ENCODE measurements around the gene LCAT. TPM values are rescaled to one million over a fixed set of nuclear protein-coding genes. Genes with fewer than 3 reads are reported as not detected.

LCAT gene
- total RNA-seq, 4 donors from 2014 or later: 10.8 to 25.8 (median 15.9) TPM

DNA sequence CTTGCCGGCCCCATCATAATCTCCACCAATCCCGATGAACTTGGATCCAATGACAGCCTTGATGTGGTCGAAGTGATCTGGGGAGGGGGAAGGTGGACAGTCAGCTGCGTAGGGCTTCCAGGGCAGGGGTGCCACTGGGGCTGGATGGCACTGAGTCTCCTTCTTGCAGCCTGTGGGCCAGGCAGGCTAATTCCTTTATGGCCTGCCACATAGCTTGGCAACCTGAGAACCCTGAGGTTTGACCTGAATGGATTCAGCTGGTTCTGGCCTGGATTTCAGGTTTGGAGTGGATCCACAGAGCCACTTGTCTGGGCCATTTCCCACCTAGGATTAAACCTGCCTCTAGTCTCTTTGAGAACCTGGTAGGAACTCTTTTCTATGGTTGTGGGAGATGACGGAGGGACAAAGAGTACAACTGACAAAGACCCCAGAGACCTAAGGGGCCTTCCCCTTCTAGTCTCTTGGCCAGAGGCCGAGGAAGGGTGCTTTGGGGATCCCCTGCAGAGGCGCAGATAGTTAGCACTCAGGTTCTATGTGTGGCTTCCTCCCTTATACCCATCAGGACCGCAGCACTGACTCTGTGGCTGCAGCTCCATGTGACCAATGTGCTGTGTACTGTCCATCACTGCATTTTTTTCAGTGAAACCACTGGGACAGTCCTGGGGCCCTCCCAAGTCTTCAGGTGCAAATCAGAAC lies 45.5 kb upstream of the LCAT start:
- ATAC-seq: no peak
- Histone ChIP-seq H3K4me3 (no peak overlapping the region), H3K27me3 (no peaks in the 10 kb centered on the region), H3K36me3 (no peaks in the 10 kb centered on the region), H3K9me3 (no peaks in the 10 kb centered on the region), H3K27ac (no peak overlapping the region), H3K4me1 (peaks cover 0 to 29% (median 10%) of the 10 kb centered on the region in 3 donors)
- TF ChIP-seq POLR2A (IDR thresholded peaks at IDR 0.05) (no peak), EP300 (IDR thresholded peaks at IDR 0.05) (no peak), POLR2AphosphoS5 (IDR thresholded peaks at IDR 0.05) (no peak)
- TF ChIP-seq, protein P1, sequence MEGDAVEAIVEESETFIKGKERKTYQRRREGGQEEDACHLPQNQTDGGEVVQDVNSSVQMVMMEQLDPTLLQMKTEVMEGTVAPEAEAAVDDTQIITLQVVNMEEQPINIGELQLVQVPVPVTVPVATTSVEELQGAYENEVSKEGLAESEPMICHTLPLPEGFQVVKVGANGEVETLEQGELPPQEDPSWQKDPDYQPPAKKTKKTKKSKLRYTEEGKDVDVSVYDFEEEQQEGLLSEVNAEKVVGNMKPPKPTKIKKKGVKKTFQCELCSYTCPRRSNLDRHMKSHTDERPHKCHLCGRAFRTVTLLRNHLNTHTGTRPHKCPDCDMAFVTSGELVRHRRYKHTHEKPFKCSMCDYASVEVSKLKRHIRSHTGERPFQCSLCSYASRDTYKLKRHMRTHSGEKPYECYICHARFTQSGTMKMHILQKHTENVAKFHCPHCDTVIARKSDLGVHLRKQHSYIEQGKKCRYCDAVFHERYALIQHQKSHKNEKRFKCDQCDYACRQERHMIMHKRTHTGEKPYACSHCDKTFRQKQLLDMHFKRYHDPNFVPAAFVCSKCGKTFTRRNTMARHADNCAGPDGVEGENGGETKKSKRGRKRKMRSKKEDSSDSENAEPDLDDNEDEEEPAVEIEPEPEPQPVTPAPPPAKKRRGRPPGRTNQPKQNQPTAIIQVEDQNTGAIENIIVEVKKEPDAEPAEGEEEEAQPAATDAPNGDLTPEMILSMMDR (IDR thresholded peaks at IDR 0.05): no peak
- 83% methylated on average over 3 of the region's 8 CpGs; no CpG with 5 or more reads in 1 of the 2 donors for WGBS, 2 donors (ENCODE audit: low coverage in 1 of 2)

DNA sequence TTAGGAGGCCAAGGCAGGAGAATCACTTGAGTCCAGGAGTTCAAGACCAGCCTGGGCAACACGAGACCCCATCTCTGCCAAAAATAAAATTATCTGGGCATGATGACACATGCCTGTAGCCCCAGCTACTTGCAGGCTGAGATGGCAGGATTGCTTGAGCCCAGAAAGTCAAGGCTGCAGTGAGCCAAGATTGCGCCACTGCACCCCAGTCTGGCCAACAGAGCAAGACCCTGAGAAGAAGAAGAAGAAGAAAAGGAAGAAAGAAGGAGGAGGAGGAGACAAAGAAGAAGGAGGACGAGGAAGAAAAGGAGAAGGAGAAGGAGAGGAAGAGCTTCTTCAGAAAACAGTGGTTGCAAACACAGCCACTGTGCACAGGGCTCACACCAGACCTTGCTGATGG lies 44.8 kb upstream of the LCAT start:
- ATAC-seq: no peak

DNA sequence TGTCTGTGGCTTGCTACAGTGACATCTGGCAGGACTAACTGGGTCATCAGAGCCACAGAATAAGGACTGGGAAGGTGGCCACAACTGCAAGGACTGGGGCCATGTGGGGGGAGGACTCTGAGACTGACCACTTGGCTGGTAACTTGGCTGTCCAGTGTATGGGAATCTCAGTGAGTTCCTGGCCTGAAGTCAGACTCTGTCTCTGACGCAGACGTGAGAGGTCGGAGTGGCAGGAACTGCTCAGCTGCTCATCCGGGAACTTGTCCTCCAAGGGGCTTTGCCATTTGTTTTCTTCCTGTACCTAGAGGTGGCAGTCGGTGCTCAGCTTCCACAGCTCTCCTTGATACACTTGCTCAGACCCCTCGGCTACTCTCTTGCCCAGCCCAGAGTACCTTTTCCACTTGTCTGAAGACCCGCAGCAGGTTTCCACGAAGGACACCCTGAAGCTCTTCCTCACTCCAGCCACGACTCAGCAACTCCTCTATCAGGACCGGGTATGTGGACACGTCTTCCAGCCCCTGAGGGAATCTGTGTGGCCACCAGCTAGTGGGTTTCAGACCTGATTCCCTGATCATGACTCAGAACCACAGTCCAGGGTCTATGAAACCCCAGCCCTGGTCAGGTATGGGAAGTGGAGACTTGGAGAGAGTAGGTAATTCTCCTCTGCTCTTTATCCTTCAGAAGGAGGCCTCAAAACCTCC lies 43.7 kb upstream of the LCAT start:
- Histone ChIP-seq H3K36me3 (no peaks in the 10 kb centered on the region), H3K9me3 (no peaks in the 10 kb centered on the region), H3K4me3 (no peak overlapping the region), H3K27ac (no peak overlapping the region), H3K27me3 (peaks cover 3% of the 10 kb centered on the region), H3K4me1 (peaks cover 0 to 20% (median 0%) of the 10 kb centered on the region in 3 donors)
- TF ChIP-seq, protein P1 (IDR thresholded peaks at IDR 0.05): no peak
- no peak for TF ChIP-seq POLR2AphosphoS5 (IDR thresholded peaks at IDR 0.05)
- TF ChIP-seq EP300 (IDR thresholded peaks at IDR 0.05): no peak
- no peak for TF ChIP-seq POLR2A (IDR thresholded peaks at IDR 0.05)
- WGBS, 2 donors (ENCODE audit: low coverage in 1 of 2): 38 to 100% methylated on average over 1 to 2 of the region's 11 CpGs
- ATAC-seq: no peak

More for the DNA sequence above, 44.8 kb upstream of the LCAT start:
- Histone ChIP-seq H3K4me1 (peaks cover 0 to 30% (median 8%) of the 10 kb centered on the region in 3 donors), H3K36me3 (no peaks in the 10 kb centered on the region), H3K4me3 (no peak overlapping the region), H3K27ac (no peak overlapping the region), H3K9me3 (no peaks in the 10 kb centered on the region), H3K27me3 (no peaks in the 10 kb centered on the region)
- TF ChIP-seq, protein P1 (IDR thresholded peaks at IDR 0.05): no peak
- TF ChIP-seq EP300 (IDR thresholded peaks at IDR 0.05): no peak
- no peak for TF ChIP-seq POLR2A (IDR thresholded peaks at IDR 0.05)
- WGBS, 2 donors (ENCODE audit: low coverage in 1 of 2): 68 to 83% methylated on average over 2 to 3 of the region's 3 CpGs

DNA sequence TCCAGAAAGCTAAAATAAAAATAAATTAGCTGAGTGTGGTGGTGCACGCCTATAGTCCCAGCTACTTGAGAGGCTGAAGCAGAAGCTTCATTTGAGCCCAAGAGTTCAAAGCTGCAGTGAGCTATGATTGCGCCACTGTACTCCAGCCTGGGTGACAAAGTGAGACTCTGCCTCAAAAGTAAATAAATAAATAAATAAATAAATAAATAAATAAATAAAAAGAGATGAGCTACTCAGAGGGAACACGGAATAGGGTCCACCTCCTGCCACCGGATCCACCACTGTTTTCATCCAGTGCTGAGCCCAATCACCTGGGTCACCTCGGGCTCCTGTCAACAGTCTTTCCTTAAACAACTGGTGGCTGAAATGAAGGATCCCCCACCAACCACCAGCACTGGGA lies 43.0 kb upstream of the LCAT start:
- no peak for ATAC-seq
- 81 to 100% methylated on average over 1 to 5 of the region's 5 CpGs for WGBS, 2 donors (ENCODE audit: low coverage in 1 of 2)
- TF ChIP-seq, protein P1 (IDR thresholded peaks at IDR 0.05): no peak
- TF ChIP-seq POLR2AphosphoS5 (IDR thresholded peaks at IDR 0.05): no peak
- no peak for TF ChIP-seq EP300 (IDR thresholded peaks at IDR 0.05)
- no peak for TF ChIP-seq POLR2A (IDR thresholded peaks at IDR 0.05)
- H3K27me3 ChIP-seq: peaks cover 10% of the 10 kb centered on the region
- H3K9me3 ChIP-seq: no peaks in the 10 kb centered on the region
- peaks cover 0 to 17% (median 0%) of the 10 kb centered on the region in 3 donors for H3K4me1 ChIP-seq
- no peak overlapping the region for H3K4me3 ChIP-seq
- no peaks in the 10 kb centered on the region for H3K36me3 ChIP-seq
- no peak overlapping the region for H3K27ac ChIP-seq

Data from gastroesophageal sphincter (tissue), 4 donors.